Peyer's patch (tissue), 4 donors: Measurements from ENCODE around the gene KCNJ5. TPM values are rescaled to one million over a fixed set of nuclear protein-coding genes. Genes with fewer than 3 reads are reported as not detected.
A peak's percentile ranks its signal among the peaks of the same experiment; 100 is the strongest.

Experiments used
- DNase-seq, 3 donors: peaks; one replicate each; pipeline ENCODE4 v3.0.0-alpha.2; 2017 to 2019
- H3K27ac ChIP-seq, 4 donors: fragments of 200-600 bp; sonication (generic); one replicate each; pipeline ENCODE4 v1.5.1; 2016 to 2019
- H3K27me3 ChIP-seq, 2 donors: fragments of 200-600 bp; sonication (generic); one replicate each; pipeline ENCODE4 v1.5.1; 2019
- H3K36me3 ChIP-seq, 3 donors: fragments of 200-600 bp; sonication (generic); one replicate each; pipeline ENCODE4 v1.5.1; 2016 to 2019
- H3K4me1 ChIP-seq, 4 donors: fragments of 200-600 bp; sonication (generic); one replicate each; pipeline ENCODE4 v1.5.1; 2016 to 2019
- H3K4me3 ChIP-seq, 4 donors: fragments of 200-600 bp; sonication (generic); 1 replicate in 3 of 4; 2 replicates in 1 of 4; pipeline ENCODE4 v1.5.1; 2016 to 2019; ENCODE audit warnings: mild to moderate bottlenecking in 1 of 4
- H3K9me3 ChIP-seq, 4 donors: fragments of 200-600 bp; sonication (generic); one replicate each; pipeline ENCODE4 v1.5.1; 2016 to 2019; ENCODE audit warnings: mild to moderate bottlenecking in 1 of 4
- CTCF ChIP-seq, 6 experiments: fragments of 450-650 bp in 4 of 6; fragments of 200-600 bp in 2 of 6; sonication (generic) in 1 of 6; IDR thresholded peaks; one replicate each; pipeline ENCODE4 v1.5.1; 2017 to 2019; ENCODE audit warnings: antibody characterized with exemption in 6 of 6, mild to moderate bottlenecking in 3 of 6, moderate library complexity in 1 of 6
- POLR2A ChIP-seq, 2 donors: fragments of 450-650 bp; IDR thresholded peaks; one replicate each; pipeline ENCODE4 v1.5.1; 2017; ENCODE audit warnings: antibody characterized with exemption in 2 of 2, mild to moderate bottlenecking in 2 of 2, moderate library complexity in 2 of 2
- total RNA-seq, 4 donors: library from RNA; depleted of rRNA; stranded (reverse); fragments of >200 nt; gene quantifications; one replicate each; pipeline ENCODE4 v1.1.0, GENCODE V29; 2016

KCNJ5 gene
- total RNA-seq, 4 donors from 2014 or later: 1.6 TPM; not detected in 3

DNA sequence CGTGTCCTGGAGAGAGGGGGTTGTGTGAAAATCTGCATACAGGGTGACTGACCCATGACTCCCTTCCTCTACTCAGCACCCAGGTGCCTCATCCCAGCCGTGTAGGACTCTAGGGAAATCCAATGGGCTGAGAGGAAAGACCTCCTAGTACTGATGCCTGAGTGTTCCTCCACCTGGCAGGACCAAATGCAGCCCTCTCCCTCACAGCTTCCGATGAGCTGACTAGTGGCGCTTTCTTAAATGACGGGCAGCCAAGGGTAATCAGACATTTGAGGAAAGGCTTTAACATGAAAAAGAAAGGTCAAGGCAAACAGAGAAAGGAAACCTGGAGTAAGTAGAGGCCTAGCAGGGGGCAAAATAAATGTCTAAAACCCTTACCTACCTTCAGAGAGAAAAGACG, 19.1 kb upstream of the KCNJ5 start:
- Histone ChIP-seq H3K9me3 (no peaks in the 10 kb centered on the region), H3K4me3 (no peak overlapping the region), H3K36me3 (no peaks in the 10 kb centered on the region), H3K27ac (no peak overlapping the region), H3K4me1 (no peaks in the 10 kb centered on the region), H3K27me3 (no peaks in the 10 kb centered on the region)
- TF ChIP-seq CTCF (IDR thresholded peaks at IDR 0.05) (no peak), POLR2A (IDR thresholded peaks at IDR 0.05) (no peak)
- no peak for DNase-seq

- no peak for TF ChIP-seq POLR2A (IDR thresholded peaks at IDR 0.05)
- no peak for TF ChIP-seq CTCF (IDR thresholded peaks at IDR 0.05)
- Histone ChIP-seq H3K4me3 (no peak overlapping the region), H3K9me3 (no peaks in the 10 kb centered on the region), H3K27me3 (no peaks in the 10 kb centered on the region), H3K36me3 (no peaks in the 10 kb centered on the region), H3K27ac (no peak overlapping the region), H3K4me1 (no peaks in the 10 kb centered on the region)
- DNase-seq: peak in 1 of 3 donors; percentile 25
Measured at GRCh38 chr11:128872594-128872993, 18.6 kb upstream of the KCNJ5 start.

GRCh38 chr11:128874427-128874826, 16.7 kb upstream of the KCNJ5 start:
- H3K27me3 ChIP-seq: no peaks in the 10 kb centered on the region
- no peaks in the 10 kb centered on the region for H3K9me3 ChIP-seq
- H3K27ac ChIP-seq: no peak overlapping the region
- no peaks in the 10 kb centered on the region for H3K4me1 ChIP-seq
- DNase-seq: no peak
- H3K4me3 ChIP-seq: no peak overlapping the region
- TF ChIP-seq CTCF (IDR thresholded peaks at IDR 0.05) (no peak), POLR2A (IDR thresholded peaks at IDR 0.05) (no peak)
- no peaks in the 10 kb centered on the region for H3K36me3 ChIP-seq

- no peaks in the 10 kb centered on the region for H3K4me1 ChIP-seq
- H3K27ac ChIP-seq: no peak overlapping the region
- H3K27me3 ChIP-seq: no peaks in the 10 kb centered on the region
- peak in 1 of 3 donors; percentile 29 for DNase-seq
- no peaks in the 10 kb centered on the region for H3K36me3 ChIP-seq
- no peaks in the 10 kb centered on the region for H3K9me3 ChIP-seq
- H3K4me3 ChIP-seq: no peak overlapping the region
- TF ChIP-seq POLR2A (IDR thresholded peaks at IDR 0.05) (no peak), CTCF (IDR thresholded peaks at IDR 0.05) (no peak)
Measured at GRCh38 chr11:128876133-128876650, 15.0 kb upstream of the KCNJ5 start.

- TF ChIP-seq POLR2A (IDR thresholded peaks at IDR 0.05): no peak
- no peak for TF ChIP-seq CTCF (IDR thresholded peaks at IDR 0.05)
Measured at GRCh38 chr11:128877726-128878125, 13.4 kb upstream of the KCNJ5 start.

GRCh38 chr11:128878455-128878854, 12.7 kb upstream of the KCNJ5 start:
- TF ChIP-seq POLR2A (IDR thresholded peaks at IDR 0.05) (no peak), CTCF (IDR thresholded peaks at IDR 0.05) (no peak)
- Histone ChIP-seq H3K9me3 (no peaks in the 10 kb centered on the region), H3K27me3 (no peaks in the 10 kb centered on the region), H3K36me3 (no peaks in the 10 kb centered on the region), H3K4me3 (no peak overlapping the region), H3K27ac (no peak overlapping the region), H3K4me1 (no peaks in the 10 kb centered on the region)
- peak in 1 of 3 donors; percentile 21 for DNase-seq

More at GRCh38 chr11:128877726-128878125, 13.4 kb upstream of the KCNJ5 start:
- H3K4me1 ChIP-seq: no peaks in the 10 kb centered on the region
- H3K9me3 ChIP-seq: no peaks in the 10 kb centered on the region
- H3K27me3 ChIP-seq: no peaks in the 10 kb centered on the region
- H3K27ac ChIP-seq: no peak overlapping the region
- no peak overlapping the region for H3K4me3 ChIP-seq
- peak in 1 of 3 donors; percentile 18 for DNase-seq
- H3K36me3 ChIP-seq: no peaks in the 10 kb centered on the region
